HG03442 (cell line): ENCODE data around the gene B3GALT4.
"Not testable (repeated sequence)": the region's sequence is repeated elsewhere in the genome, so short reads cannot be mapped to it uniquely, and the experiment has no call there.

Source experiments
- ATAC-seq: cut with Tn5 transposase; IDR thresholded peaks from one replicate; pipeline ENCODE4 v1.9.1; 2021; ENCODE audit warnings: mild to moderate bottlenecking, moderate library complexity; ENCODE audit not compliant: unreplicated experiment

Gene B3GALT4

GRCh38 chr6:33271468-33272274 lies 5.3 kb upstream of the B3GALT4 start, which contains the start of the genes RPS18 and VPS52:
RPS18 (plus strand) TSS chr6:33272075; CDS start chr6:33272120, 45 bp downstream.
VPS52 (minus strand) TSS chr6:33271876; CDS start chr6:33271675, 201 bp downstream.
- peak; percentile 77 for ATAC-seq

- ATAC-seq = no peak
Observed at GRCh38 chr6:33272275-33273128, 4.4 kb upstream of the B3GALT4 start.

DNA sequence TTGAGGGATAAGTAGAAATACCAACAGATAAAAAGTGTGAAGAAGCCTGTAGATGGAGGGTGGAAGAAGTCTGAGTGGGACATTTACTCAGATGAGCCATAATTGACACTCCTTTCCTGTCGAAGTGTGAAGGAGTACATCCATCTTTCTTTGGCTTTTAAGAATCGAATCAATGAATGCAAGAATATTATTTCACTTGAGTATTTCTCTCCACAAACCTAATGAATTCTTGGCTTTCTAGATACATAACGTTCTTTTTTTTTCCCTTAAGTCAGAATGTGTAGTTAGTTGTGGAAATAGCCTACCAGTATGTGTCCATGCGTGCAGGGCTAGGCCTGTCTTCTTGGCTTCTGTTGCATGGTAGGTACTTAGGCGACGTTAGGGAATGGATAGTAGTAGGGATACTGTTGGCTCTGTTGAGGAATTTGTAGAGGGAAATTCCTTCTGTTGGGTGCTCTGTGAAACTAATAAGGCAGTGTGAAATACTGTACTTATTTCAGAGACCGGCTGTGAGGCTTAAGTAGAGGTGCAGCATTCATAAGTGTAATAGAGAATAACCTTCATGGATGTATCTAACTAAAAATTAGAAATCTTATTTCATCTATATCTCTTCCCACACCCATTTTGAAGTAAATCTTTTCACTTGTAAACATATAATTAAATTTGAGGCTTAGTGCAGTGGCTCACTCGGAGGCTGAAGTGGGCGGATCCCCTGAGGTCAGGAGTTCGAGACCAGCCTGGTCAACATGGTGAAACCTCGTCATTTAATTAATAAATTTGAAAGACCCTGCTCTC lies 3.6 kb upstream of the B3GALT4 start:
- no peak for ATAC-seq

DNA sequence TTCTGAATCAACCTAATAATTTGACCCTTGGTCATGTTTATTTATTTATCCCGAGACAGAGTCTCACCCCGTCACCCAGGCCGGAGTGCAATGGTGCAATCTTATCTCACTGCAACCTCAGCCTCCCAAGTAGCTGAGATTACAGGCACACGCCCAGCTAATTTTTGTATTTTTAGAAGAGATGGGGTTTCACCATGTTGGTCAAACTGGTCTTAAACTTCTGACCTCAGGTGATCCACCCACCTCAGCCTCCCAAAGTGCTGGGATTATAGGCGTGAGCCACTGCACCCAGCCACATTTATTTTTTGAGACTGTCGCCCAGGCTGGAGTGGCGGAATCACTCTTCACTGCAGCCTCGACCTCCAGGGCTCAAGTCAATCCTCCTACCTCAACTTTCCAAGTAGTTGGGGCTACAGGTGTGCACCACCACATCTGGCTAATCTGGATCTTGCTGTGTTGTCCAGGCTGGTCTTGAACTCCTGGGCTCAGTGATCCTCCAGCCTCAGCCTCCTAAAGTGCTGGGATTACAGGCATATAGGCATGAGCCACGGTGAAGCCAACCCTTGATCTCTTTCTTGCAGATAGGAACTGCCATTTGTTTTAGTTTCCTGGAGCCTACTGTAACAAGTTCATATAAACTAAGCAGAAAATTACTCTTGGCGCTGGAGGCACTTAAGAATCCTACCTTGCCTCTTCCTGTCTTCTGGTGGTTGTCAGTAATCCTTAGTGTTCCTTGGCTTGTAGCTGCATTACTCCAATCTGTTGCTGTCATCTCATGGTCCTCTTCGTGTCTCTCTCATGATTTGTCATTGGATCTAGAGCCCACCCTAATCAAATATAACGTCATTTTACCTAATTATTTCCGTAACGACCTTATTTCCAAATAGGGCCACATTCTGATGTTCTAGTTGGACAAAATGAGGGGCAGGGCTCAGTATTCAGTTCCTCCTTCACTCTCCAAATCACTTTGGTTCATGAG lies 2.7 kb upstream of the B3GALT4 start:
- ATAC-seq = no peak

DNA sequence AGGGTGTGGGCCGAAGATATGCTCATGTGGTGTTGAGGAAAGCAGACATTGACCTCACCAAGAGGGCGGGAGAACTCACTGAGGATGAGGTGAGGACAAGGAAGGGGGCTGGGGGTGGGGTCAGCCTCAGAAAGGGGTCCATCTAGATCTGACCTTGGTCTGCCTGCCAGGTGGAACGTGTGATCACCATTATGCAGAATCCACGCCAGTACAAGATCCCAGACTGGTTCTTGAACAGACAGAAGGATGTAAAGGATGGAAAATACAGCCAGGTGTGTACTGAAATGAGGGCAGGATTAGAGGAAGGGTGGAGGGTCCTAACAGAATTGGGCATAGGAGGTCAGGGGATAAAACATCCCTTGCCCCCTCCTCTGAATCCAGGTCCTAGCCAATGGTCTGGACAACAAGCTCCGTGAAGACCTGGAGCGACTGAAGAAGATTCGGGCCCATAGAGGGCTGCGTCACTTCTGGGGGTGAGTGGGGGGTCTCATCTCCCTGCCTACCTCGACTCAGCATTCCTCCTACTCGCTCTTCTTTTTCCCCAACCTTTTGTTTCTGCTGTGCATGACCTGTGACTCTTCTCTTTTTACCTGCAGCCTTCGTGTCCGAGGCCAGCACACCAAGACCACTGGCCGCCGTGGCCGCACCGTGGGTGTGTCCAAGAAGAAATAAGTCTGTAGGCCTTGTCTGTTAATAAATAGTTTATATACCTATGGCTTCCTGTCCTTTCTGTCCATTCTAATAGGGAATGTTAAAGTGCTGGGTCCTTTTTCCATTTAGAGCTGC lies 935 bp upstream of the B3GALT4 start:
- ATAC-seq = not testable (repeated sequence)

DNA sequence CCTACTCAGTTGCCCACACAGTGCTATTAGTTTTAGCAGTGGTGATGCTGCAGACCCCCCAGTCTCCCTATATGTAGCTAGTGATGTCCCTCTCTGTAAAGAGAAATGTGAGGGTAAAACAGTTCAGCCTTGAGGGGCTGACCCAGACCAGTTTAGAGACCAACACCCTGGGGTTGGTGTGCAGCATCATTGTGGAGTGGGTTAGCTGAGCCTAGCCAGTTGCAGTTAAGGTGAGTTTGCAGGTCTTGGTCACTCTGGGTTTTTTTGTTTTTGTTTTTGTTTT lies 401 bp upstream of the B3GALT4 start:
- ATAC-seq = no peak

- no peak for ATAC-seq
Observed at GRCh38 chr6:33277663-33278391, 904 bp downstream of the B3GALT4 start.

DNA sequence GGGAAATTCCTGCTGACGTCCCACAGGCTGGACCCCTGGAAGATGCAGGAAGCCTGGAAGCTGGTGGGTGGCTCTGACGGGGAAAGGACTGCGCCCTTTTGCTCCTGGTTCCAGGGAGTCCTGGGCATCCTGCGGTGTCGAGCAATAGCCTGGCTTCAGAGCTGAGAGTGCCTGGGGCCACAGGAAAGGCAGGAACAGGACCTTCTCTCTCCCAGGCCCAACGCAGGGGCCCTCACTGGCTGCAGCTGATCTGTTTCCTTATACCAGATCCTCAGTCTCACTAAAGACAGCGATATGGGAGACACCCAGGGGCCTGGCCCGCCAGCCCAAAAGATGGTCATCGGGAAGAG lies 1.4 kb downstream of the B3GALT4 start:
- ATAC-seq = no peak

DNA sequence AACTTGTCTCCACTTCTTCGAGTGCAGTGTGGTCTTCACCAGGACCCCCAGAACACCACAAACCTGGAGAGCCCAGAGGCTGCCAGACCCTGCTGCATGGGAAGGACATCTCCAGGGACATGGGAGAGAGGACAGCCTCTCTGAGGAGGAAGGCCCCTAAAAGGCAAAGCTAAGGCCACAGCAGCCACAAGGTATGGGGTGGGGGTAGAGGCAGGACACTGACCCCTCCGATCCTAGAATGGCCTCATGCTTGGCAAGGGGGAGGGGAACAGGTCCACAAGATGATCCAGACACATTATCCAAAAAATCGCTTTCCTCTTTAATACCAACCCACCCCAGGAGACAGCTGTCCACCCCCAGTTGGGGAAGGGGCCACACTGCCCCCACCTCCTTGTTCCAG lies 1.9 kb downstream of the B3GALT4 start:
- no peak for ATAC-seq

- no peak for ATAC-seq
Observed at GRCh38 chr6:33279257-33279695, 2.4 kb downstream of the B3GALT4 start.

GRCh38 chr6:33279971-33280511 lies 3.1 kb downstream of the B3GALT4 start:
- ATAC-seq = no peak

DNA sequence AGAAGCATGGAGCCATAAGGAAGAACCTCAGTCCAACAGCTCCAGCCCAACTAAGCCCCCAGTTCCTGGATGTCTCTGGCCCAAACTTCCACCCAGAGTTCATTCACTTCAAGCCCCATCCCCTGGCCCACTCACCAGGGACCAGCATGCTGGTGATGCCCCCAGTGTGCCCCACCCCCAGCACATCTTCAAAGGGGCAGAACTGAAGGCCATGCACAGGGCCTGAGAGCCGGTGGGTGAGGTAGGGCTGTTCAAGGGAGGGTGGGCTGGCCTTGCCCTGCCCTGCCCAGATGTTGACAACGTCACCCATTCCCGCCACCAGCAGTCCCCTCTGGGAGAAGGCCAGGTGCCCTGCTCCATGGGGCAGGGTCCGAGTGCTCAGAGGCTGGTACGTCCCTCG lies 3.6 kb downstream of the B3GALT4 start:
- ATAC-seq = no peak

GRCh38 chr6:33285214-33285613 lies 8.3 kb downstream of the B3GALT4 start:
- ATAC-seq = not testable (repeated sequence)

DNA sequence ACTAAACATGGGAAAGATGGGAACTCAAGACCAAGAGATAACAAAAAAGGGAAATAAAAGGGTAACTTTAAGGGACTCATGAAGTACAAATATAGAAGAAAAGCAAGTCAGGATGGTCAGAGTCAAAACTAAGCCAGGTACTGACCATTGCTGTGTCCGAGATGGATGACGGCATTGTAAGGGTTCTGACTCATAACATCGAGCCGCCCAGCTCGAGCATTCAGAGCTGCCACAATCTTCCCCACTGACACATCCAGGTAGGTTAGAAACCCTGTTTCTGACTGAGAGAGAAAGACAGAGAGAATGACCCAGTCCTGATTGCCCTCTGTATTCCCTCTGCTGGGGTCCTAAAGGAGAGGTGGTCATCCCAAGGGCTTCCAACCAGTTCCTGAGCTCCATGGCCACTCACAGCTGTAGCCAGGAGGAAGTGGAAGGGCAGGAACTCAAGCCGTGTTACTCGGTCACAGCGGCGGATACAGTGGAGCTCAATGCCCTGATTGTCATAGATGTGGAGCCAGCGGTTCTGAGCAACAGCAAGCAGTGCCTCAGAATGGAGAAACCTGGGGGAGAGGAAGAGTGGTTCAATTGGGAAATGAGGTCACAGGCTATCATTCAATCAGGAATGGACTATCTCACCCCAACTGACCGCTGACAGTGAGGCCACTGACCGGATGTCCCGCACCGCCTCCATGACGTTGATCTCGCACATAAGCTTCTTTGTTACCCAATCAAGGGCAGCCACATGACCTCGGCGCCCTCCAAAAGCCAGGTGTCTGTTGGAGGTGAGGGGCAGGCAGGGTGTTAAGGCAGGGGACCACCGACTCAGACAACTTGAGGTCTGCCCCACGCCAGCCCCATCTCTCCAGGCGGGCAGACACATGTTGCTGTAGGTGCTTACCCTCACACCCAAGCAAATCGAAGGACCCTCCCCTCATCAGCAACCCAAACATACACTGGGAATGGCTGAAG lies 10.3 kb downstream of the B3GALT4 start:
- no peak for ATAC-seq

GRCh38 chr6:33288141-33288920 lies 11.4 kb downstream of the B3GALT4 start:
- ATAC-seq = no peak
